HL-60 (cell line): ENCODE results near the gene RAD18.

Experiments
- CTCF ChIP-seq: IDR thresholded peaks from one replicate; pipeline ENCODE4 v1.5.1; 2011; ENCODE audit warnings: low read length, control low read depth, inconsistent platforms; ENCODE audit not compliant: insufficient read depth
- POLR2AphosphoS5 ChIP-seq: IDR thresholded peaks from 2 replicates; pipeline ENCODE4 v1.6.1; 2012; ENCODE audit warnings: low read depth

DNA sequence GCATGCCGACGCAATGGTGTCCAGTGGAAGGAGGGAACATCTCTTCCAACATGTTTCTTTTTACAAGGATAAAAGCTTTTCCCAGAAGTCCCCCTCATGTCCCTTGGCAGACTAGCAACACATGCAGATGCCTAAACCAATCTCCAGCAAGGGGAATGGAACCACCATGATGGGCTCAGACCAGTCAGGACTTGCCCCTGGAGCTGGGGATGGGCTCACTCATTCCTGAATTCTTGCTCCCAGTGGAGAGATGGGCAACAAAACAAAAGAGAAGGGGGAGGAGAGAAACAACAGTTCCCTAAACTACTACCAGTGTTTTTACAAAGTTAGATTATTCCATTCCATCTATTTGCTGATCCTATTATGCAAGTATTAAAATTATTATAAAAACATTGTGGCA lies 117.1 kb downstream of the RAD18 start:
- TF ChIP-seq POLR2AphosphoS5 (no peak), CTCF (no peak)
